ENCODE data around the gene GPR55. TPM values are rescaled to one million over a fixed set of nuclear protein-coding genes. Genes with fewer than 3 reads are reported as not detected.

GPR55 gene
- total and polyA plus RNA-seq, 10 of the 15 experiments (the other 5 are each of a cell fraction or from before 2014, with no cell fraction given), result 2.1 to 30.1 (median 16.2) TPM

DNA sequence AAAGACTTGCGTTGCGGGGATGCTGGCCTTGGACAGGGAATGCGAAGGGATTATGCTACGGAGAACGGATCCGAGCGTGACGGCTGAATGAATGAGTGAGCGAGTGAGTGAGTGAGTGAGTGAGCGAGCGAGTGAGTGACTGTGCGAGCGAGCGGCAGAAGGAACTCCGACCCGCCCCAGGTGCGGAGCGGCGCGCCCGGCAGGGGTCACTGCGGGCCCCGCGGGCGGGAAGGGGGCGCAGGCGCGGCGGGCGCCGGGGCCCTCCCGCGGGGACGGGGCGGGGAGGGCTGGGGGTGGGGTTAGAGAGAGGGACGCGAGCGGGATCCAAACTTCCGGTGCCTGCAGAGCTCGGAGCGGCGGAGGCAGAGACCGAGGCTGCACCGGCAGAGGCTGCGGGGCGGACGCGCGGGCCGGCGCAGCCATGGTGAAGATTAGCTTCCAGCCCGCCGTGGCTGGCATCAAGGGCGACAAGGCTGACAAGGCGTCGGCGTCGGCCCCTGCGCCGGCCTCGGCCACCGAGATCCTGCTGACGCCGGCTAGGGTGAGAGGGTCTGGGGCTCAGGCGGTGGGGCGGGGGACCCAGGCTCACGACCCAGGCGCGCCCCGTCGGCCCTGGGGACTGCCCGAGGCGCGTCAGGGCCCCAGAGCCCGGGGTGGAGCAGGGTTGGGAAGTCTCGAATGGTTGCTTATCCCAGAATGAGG, 60.3 kb downstream of the GPR55 start, which contains the start of gene ITM2C (continued):
- TF ChIP-seq, protein P1, sequence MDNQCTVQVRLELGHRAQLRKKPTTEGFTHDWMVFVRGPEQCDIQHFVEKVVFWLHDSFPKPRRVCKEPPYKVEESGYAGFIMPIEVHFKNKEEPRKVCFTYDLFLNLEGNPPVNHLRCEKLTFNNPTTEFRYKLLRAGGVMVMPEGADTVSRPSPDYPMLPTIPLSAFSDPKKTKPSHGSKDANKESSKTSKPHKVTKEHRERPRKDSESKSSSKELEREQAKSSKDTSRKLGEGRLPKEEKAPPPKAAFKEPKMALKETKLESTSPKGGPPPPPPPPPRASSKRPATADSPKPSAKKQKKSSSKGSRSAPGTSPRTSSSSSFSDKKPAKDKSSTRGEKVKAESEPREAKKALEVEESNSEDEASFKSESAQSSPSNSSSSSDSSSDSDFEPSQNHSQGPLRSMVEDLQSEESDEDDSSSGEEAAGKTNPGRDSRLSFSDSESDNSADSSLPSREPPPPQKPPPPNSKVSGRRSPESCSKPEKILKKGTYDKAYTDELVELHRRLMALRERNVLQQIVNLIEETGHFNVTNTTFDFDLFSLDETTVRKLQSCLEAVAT (IDR thresholded peaks at IDR 0.05), result 0 out of 2 replicates have a peak, but pooled peaks have one; percentile 33
- TF ChIP-seq LARP7 (IDR thresholded peaks at IDR 0.05), result no peak
- TF ChIP-seq HDGF (IDR thresholded peaks at IDR 0.05), result 0 out of 2 replicates have a peak, but pooled peaks have one; percentile 43
- TF ChIP-seq ATF3 (IDR thresholded peaks at IDR 0.05; ENCODE audit: borderline replicate concordance, extremely low read depth, low read depth, low read length), result no peak
- TF ChIP-seq JUND (IDR thresholded peaks at IDR 0.05; ENCODE audit: low read depth, low read length), result no peak
- peak; percentile 96 for TF ChIP-seq ZNF24 (IDR thresholded peaks at IDR 0.05)
- TF ChIP-seq PML (IDR thresholded peaks at IDR 0.05; ENCODE audit: low read length), result no peak
- TF ChIP-seq RBBP5 (conservative IDR thresholded peaks at IDR 0.05), result no peak
- no peak for TF ChIP-seq IRF5 (IDR thresholded peaks at IDR 0.05; ENCODE audit: borderline replicate concordance)
- 0 out of 2 replicates have a peak, but pooled peaks have one; percentile 43 for TF ChIP-seq NKRF (conservative IDR thresholded peaks at IDR 0.05)
- TF ChIP-seq MTA2 (IDR thresholded peaks at IDR 0.05; ENCODE audit: low read depth), result no peak
- TF ChIP-seq POLR2A (IDR thresholded peaks at IDR 0.05; ENCODE audit: low read depth, low read length), result peak; percentile 87
- TF ChIP-seq HDAC6 (IDR thresholded peaks at IDR 0.05; ENCODE audit: unreplicated experiment), result no peak
- TF ChIP-seq IKZF1 (conservative IDR thresholded peaks at IDR 0.05), result peak; percentile 57
- TF ChIP-seq PKNOX1 (IDR thresholded peaks at IDR 0.05), result peak; percentile 56; the same call in 1 of the 2 replicates
- 0 out of 3 replicates have a peak, but pooled peaks of 1 of the 2 experiments have one; percentile 25 for TF ChIP-seq EGR1 (IDR thresholded peaks at IDR 0.05; ENCODE audit: borderline replicate concordance in 1 of 2, low read depth in 2 of 2, low read length in 2 of 2)
- TF ChIP-seq CBX5 (IDR thresholded peaks at IDR 0.05; ENCODE audit: low read depth), result 0 out of 2 replicates have a peak, but pooled peaks have one; percentile 31
- 0 out of 2 replicates have a peak, but pooled peaks have one; percentile 38 for TF ChIP-seq YY1 (IDR thresholded peaks at IDR 0.05; ENCODE audit: low read depth, low read length)
- TF ChIP-seq ZNF384 (IDR thresholded peaks at IDR 0.05; ENCODE audit: borderline replicate concordance, low read depth, low read length), result no peak
- TF ChIP-seq POU2F2 (IDR thresholded peaks at IDR 0.05; ENCODE audit: borderline replicate concordance, low read depth, low read length), result 0 out of 3 replicates have a peak, but pooled peaks have one; percentile 18
- TF ChIP-seq RAD21 (IDR thresholded peaks at IDR 0.05; ENCODE audit: insufficient read depth, low read depth, low read length), result peak; percentile 48
- TF ChIP-seq NRF1 (conservative IDR thresholded peaks at IDR 0.05; ENCODE audit: low read depth, low read length), result peak; percentile 32; the same call in 1 of the 2 replicates
- TF ChIP-seq, protein P2, sequence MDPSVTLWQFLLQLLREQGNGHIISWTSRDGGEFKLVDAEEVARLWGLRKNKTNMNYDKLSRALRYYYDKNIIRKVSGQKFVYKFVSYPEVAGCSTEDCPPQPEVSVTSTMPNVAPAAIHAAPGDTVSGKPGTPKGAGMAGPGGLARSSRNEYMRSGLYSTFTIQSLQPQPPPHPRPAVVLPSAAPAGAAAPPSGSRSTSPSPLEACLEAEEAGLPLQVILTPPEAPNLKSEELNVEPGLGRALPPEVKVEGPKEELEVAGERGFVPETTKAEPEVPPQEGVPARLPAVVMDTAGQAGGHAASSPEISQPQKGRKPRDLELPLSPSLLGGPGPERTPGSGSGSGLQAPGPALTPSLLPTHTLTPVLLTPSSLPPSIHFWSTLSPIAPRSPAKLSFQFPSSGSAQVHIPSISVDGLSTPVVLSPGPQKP (IDR thresholded peaks at IDR 0.05; ENCODE audit: low read depth, low read length), result 0 out of 2 replicates have a peak, but pooled peaks have one; percentile 7
